GM21528 (cell line): ENCODE data around the gene AFF3.
"Not testable (repeated sequence)": the region's sequence is repeated elsewhere in the genome, so short reads cannot be mapped to it uniquely, and the experiment has no call there.

Experiments used
- ATAC-seq: cut with Tn5 transposase; IDR thresholded peaks from one replicate; pipeline ENCODE4 v1.9.1; 2021; ENCODE audit warnings: mild to moderate bottlenecking, moderate library complexity; ENCODE audit not compliant: unreplicated experiment, low FRiP score

The AFF3 gene

GRCh38 chr2:99776906-99777646 is 365.3 kb downstream of the AFF3 start:
- no peak for ATAC-seq

- no peak for ATAC-seq
These were observed 366.0 kb downstream of the AFF3 start for GRCh38 chr2:99776206-99776905.

- ATAC-seq, result no peak
These were observed 366.8 kb downstream of the AFF3 start for GRCh38 chr2:99775585-99775984.

- ATAC-seq, result not testable (repeated sequence)
These were observed 368.7 kb downstream of the AFF3 start for GRCh38 chr2:99773642-99774041.

- ATAC-seq, result no peak
These were observed 369.6 kb downstream of the AFF3 start for GRCh38 chr2:99772591-99773331.

GRCh38 chr2:99771681-99772333 is 370.6 kb downstream of the AFF3 start:
- no peak for ATAC-seq

- no peak for ATAC-seq
These were observed 371.5 kb downstream of the AFF3 start for GRCh38 chr2:99770876-99771275.

- ATAC-seq, result no peak
These were observed 376.6 kb downstream of the AFF3 start for GRCh38 chr2:99765731-99766318.

- ATAC-seq, result no peak
These were observed 378.6 kb downstream of the AFF3 start for GRCh38 chr2:99763764-99764163.

GRCh38 chr2:99762714-99763113 is 379.7 kb downstream of the AFF3 start:
- ATAC-seq, result no peak

- ATAC-seq, result no peak
These were observed 384.7 kb downstream of the AFF3 start for GRCh38 chr2:99757611-99758114.

- no peak for ATAC-seq
These were observed 386.3 kb downstream of the AFF3 start for GRCh38 chr2:99756059-99756458.

GRCh38 chr2:99754210-99754609 is 388.2 kb downstream of the AFF3 start:
- ATAC-seq, result no peak

- no peak for ATAC-seq
These were observed 388.9 kb downstream of the AFF3 start for GRCh38 chr2:99753505-99753904.

GRCh38 chr2:99748344-99748743 is 394.0 kb downstream of the AFF3 start:
- ATAC-seq, result no peak

- no peak for ATAC-seq
These were observed 394.5 kb downstream of the AFF3 start for GRCh38 chr2:99747842-99748241.

GRCh38 chr2:99743146-99743545 is 399.2 kb downstream of the AFF3 start:
- no peak for ATAC-seq

- no peak for ATAC-seq
These were observed 404.9 kb downstream of the AFF3 start for GRCh38 chr2:99737537-99737936.

- ATAC-seq, result no peak
These were observed 406.6 kb downstream of the AFF3 start for GRCh38 chr2:99735753-99736152.

GRCh38 chr2:99735314-99735713 is 407.1 kb downstream of the AFF3 start:
- ATAC-seq, result not testable (repeated sequence)
